H1 (cell line): ENCODE results near the gene AFF4. TPM values are rescaled to one million over a fixed set of nuclear protein-coding genes. Genes with fewer than 3 reads are reported as not detected.

Source experiments
- BRCA1 ChIP-seq: IDR thresholded peaks from 2 replicates; pipeline ENCODE4 v1.6.1; 2012; ENCODE audit warnings: low read depth, low read length, improper control_type of control experiment
- CEBPB ChIP-seq: IDR thresholded peaks from 2 replicates; pipeline ENCODE4 v1.6.1; 2012; ENCODE audit warnings: low read depth, low read length
- KDM5A ChIP-seq: fragments of 200-600 bp; IDR thresholded peaks from 2 replicates; pipeline ENCODE4 v1.7.1; 2012; ENCODE audit warnings: mild to moderate bottlenecking, low read length, inconsistent platforms, mixed read lengths
- RFX5 ChIP-seq: IDR thresholded peaks from 2 replicates; pipeline ENCODE4 v1.6.1; 2011; ENCODE audit warnings: low read depth, low read length, improper control_type of control experiment, borderline replicate concordance
- SAP30 ChIP-seq: fragments of 300-600 bp; sonication (generic); IDR thresholded peaks from 2 replicates; pipeline ENCODE4 v1.7.1; 2012; ENCODE audit warnings: low read length, moderate library complexity, mild to moderate bottlenecking, inconsistent platforms; ENCODE audit not compliant: insufficient read depth, insufficient replicate concordance
- SIRT6 ChIP-seq: IDR thresholded peaks from one replicate; pipeline ENCODE4 v1.7.1; 2012; ENCODE audit warnings: low read length, inconsistent platforms
- SP2 ChIP-seq: IDR thresholded peaks from 2 replicates; pipeline ENCODE4 v1.6.1; 2012; ENCODE audit warnings: mild to moderate bottlenecking, low read length, inconsistent platforms
- polyA plus RNA-seq, 7 experiments: library from polyadenylated mRNA; depleted of rRNA in 3 of 7; stranded (reverse) in 5 of 7; unstranded in 2 of 7; fragments of >200 nt in 5 of 7; fragments of 200-250 nt in 2 of 7; gene quantifications; 1 replicate in 5 of 7; 2 replicates in 1 of 7; 4 replicates in 1 of 7; pipeline versions ENCODE4 v1.2.1 to v1.2.3, GENCODE V29; 2011 to 2013; ENCODE audit warnings: missing spikeins in 2 of 7, mixed read lengths in 2 of 7
- total RNA-seq: library from RNA; stranded (reverse); fragmentation: NEBNext Ultra II Directional; extraction: Animal tissue kit (Norgen Biotek cat#: 25700); gene quantifications from 2 replicates; pipeline ENCODE4 v1.2.1, GENCODE V29; 2021

AFF4 gene
- total and polyA plus RNA-seq, 2 of the 8 experiments (the other 6 are each of a cell fraction or from before 2014, with no cell fraction given), result 12.0 to 61.4 TPM

DNA sequence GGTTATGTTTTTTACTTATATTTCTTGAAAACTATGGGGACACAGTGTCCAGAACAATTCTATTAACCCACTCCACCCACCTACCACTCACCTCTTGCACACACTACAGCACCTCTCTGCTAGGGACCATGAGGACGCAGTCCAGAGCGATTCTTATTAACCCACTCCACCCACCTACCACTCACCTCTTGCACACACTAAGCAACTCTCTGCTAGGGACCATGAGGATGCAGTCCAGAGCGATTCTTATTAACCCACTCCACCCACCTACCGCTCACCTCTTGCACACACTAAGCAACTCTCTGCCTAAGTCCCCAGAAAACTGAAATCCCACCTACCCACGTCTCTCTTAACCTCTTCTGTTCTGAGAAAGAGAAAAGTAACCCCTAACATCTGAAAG lies 130.8 kb downstream of the AFF4 start (continued):
- TF ChIP-seq BRCA1 (no peak), SIRT6 (no peak), SP2 (no peak), CEBPB (no peak), RFX5 (no peak), KDM5A (no peak), SAP30 (no peak)
